Posterior cingulate gyrus (tissue), 11 donors: Measurements from ENCODE around the gene DAAM2.

Source experiments
- DNase-seq, 10 donors: peaks; one replicate each; pipeline versions ENCODE4 v3.0.0 to v3.0.0-alpha.2; 2020 to 2021; ENCODE audit warnings: mixed read lengths in 3 of 10
- intact Hi-C: fragments of 100-400 bp; cut with DNase I; formaldehyde crosslinking; loops from one replicate; pipeline ENCODE4 v1.15.1; 2023

DAAM2 gene

DNA sequence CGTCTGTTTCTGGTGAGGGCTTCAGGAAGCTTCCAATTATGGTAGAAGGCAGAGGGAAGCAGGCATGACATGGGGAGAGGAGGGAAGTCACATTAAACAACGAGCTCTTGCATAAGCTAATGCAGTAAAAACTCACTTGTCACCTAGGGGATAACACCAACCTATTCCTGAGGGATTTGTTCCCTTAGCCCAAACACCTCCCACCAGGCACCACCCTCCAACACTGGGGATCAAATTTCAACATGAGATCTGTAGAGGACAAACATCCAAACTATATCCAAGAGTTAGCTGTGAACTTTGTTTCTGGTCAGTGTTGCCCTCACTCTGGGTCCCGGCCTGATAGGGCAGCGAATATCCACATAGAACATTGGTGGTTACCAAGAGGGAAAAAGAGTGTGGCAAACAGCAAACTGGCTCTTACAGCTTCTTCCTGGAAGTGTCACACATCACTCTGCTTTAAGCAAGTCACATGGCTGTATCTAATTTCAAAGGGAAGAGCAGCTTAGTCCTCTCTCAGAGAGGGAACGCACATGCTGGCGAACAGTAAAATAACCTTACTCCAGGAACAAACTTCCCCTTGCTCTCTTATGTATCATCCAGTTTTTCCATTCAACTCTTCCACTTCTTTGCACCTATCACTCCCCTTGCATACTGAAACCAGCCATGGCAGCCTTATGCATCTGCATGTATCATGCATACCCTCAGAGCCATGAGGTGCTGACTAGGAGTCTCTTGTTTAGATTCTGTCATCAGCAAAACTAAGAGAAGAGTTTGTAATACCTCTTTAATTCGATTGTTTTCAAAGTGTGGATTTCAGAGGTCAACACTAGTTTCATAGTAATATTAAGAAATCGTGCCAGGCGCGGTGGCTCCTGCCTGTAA lies 146.8 kb downstream of the DAAM2 start:
- intact Hi-C loops = no loop called here
- DNase-seq = no peak

DNA sequence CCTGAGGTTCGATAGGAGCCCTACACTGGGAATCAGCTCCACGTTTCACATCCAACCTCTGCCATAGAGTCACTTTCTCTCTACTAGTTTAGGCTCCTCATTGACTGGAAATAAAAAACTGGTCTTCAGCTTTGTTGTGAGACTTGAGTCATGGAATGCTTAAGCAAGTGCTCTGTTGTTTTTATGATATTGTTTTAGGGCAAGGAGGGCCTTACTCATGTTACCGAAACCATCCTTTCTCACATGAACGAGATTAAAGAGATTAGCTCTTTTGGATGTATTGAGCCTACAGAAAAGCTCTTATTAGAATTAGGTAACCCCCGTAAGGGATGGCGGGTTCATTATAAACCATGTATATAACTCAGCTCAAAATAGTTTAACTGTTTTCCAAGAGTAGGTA lies 149.0 kb downstream of the DAAM2 start:
- intact Hi-C loops = no loop called here
- DNase-seq = no peak

DNA sequence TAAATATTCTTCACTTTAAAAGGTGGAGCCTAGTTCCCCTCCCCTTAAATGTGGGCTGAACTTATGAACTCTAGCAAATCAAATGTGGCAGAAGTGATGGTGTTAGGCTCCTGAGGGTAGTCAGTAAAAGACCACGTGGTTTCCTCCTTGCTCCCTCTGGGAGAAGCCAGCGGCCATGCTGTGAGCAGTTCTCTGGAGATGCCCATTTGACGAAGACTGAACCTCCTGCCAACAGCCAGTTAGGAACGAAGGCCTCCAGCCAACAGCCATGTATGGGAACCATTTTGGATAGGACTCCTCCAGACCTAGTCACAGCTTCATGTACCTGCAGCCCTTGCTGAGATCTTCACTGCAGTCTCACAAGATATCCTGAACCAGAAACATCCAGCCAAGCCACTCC lies 149.6 kb downstream of the DAAM2 start:
- intact Hi-C loops = no loop called here
- no peak for DNase-seq

DNA sequence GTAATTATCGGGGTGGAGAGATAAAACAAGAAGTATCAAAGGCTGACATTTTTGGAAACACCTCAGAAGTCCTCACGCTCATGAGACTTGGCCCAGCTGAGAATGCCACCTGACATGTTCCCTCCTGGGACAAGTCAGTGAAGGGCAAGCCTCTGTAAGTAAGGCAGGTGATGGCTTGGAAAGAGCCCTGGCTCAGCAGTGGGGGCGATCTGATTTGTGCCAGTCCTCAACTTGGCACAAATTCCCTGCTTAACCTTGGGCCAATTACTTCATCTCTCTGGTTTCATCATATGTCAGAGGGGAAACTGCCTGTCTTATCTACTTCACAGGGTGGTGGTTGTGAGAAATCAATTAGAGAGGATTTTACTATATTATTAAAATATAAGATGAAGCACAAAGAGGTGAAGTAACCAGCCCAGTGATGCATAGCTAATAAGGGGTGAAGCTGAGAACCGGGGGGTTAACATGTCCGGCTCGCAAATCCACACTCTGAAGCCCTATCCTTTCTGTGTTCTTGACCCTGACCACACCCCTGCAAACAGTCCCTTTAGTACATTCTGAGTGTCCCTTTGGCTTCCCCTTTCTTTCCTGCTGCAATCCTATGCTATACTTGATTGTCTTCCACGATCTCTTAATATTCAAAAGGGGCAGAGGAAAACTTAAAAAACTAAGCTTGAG lies 150.9 kb downstream of the DAAM2 start:
- intact Hi-C loops = no loop called here
- no peak for DNase-seq

DNA sequence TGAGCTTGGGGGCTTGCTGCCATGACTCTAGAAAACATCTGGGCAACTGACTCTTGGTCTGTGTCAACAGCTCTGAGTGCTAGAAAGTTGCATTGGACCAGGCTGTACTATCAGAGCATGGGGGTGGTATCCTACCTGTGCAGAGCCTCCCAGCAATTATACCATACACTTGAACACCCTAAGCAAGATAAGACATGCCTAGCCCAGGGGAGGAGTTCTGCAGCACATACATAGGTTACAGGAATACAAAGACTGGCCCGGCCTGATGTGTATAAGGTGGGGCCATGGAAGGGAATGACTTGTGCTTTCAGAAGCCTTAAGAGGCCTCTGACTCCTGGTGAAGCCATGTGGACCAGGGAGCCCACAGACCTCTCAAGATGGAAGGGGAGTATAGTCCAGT lies 153.4 kb downstream of the DAAM2 start:
- intact Hi-C loops = no loop called here
- no peak for DNase-seq

DNA sequence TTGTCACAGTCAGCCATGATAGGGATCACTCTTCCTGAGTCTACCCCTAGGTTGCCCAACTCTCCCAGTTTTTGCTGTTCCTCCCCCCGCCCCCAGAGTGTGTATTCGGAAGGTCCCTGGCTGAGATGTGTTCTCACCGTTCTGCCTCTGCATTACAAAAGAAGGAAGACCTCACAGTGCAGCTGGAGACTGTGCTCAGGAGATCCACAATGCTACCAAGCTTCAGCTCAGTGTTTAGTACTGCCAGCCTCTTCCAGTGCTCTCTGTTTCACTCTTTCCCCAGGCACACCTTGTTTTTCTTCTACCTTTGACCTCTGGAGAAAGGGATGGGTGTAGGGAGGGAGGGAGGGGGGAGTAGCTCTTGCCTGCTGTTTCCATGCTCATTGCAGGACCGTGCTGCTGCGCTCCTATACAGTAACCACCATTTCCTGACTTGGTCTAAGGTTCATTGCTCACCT lies 155.5 kb downstream of the DAAM2 start:
- no peak for DNase-seq
- intact Hi-C loops = no loop called here

- intact Hi-C loops = no loop called here
Measured at GRCh38 chr6:39948199-39948791, 156.1 kb downstream of the DAAM2 start.

GRCh38 chr6:39950125-39950720 lies 158.0 kb downstream of the DAAM2 start:
- DNase-seq = no peak
- intact Hi-C loops = no loop called here

More at GRCh38 chr6:39948199-39948791, 156.1 kb downstream of the DAAM2 start:
- DNase-seq = no peak

- intact Hi-C loops = no loop called here
- no peak for DNase-seq
Measured at GRCh38 chr6:39951191-39951590, 159.0 kb downstream of the DAAM2 start.

GRCh38 chr6:39951716-39952115 lies 159.5 kb downstream of the DAAM2 start:
- intact Hi-C loops = no loop called here
- DNase-seq = no peak

GRCh38 chr6:39952167-39952566 lies 160.0 kb downstream of the DAAM2 start:
- DNase-seq = no peak

DNA sequence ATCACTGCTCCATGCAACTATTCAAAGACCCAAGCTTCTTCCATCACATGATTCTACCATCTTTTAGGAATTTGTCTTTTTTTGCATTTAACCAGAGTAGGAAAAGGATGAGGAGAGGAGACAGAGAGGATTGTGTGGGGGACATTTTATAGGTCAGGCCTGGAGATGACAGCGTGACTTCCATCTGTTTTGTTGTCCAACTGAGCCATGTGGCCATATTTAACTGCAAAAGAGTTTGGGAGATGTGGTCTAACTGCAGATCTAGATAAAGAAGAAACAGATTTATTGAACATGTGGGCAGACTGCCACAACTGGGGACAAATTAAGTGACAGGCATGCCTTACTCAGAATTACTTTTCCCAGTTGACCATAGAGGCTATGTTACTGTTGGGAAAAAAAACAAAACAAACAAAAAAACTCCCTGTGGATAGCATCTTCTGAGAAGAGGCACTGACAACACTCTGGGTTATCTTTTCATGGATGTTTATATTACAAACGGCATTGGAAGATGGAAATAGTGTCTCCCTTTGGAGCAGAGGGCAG lies 161.0 kb downstream of the DAAM2 start:
- intact Hi-C loops = no loop called here

More at GRCh38 chr6:39952167-39952566, 160.0 kb downstream of the DAAM2 start:
- intact Hi-C loops = no loop called here

More for the DNA sequence above, 161.0 kb downstream of the DAAM2 start:
- no peak for DNase-seq
